ENCODE measurements around the gene WNT5A. TPM values are rescaled to one million over a fixed set of nuclear protein-coding genes. Genes with fewer than 3 reads are reported as not detected.

Gene WNT5A
- polyA plus RNA-seq, 1 experiment: 203 TPM

DNA sequence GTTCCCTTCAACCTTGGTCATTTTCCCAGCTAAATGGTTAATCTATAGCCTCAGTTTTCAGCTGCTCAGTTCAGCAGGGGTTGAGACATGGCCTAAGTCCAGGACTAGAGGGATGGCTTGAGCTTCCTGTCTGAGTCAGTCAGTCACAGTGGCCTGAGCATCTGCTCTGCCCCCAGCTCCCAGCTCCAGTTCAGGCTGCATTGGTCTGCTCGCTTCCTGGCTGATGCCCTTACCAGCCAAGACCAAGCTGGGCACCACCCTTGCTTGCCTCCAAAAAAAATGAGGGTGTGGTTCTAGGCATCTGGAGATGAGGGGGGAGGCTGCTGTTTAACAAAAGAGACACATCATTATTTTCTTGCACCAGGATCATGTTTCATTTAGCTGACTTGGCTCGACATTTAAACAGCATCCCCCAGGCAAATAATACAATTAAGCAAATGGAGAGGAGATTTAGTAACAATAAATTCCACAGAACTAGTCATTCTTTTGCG is 70.7 kb downstream of the WNT5A start:
- TF ChIP-seq, protein P1, sequence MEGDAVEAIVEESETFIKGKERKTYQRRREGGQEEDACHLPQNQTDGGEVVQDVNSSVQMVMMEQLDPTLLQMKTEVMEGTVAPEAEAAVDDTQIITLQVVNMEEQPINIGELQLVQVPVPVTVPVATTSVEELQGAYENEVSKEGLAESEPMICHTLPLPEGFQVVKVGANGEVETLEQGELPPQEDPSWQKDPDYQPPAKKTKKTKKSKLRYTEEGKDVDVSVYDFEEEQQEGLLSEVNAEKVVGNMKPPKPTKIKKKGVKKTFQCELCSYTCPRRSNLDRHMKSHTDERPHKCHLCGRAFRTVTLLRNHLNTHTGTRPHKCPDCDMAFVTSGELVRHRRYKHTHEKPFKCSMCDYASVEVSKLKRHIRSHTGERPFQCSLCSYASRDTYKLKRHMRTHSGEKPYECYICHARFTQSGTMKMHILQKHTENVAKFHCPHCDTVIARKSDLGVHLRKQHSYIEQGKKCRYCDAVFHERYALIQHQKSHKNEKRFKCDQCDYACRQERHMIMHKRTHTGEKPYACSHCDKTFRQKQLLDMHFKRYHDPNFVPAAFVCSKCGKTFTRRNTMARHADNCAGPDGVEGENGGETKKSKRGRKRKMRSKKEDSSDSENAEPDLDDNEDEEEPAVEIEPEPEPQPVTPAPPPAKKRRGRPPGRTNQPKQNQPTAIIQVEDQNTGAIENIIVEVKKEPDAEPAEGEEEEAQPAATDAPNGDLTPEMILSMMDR (IDR thresholded peaks at IDR 0.05; ENCODE audit: low read depth, low read length): no peak
- CTCF ChIA-PET: interaction anchor here (0.7 to 0.9 kb wide), 2 partner anchors 57 to 901 kb away, joined by 3 to 4 read pairs; no protein-coding TSS in a partner anchor
- H3K27ac ChIP-seq (ENCODE audit: low read depth, low read length): peak overlapping the region; percentile 65
- H3K27me3 ChIP-seq (ENCODE audit: control insufficient read depth, insufficient read depth, low read length): no peaks in the 10 kb centered on the region
- H3K4me3 ChIP-seq (ENCODE audit: low read depth, low read length): no peak overlapping the region
- POLR2A ChIA-PET: interaction anchor here (1.0 to 1.2 kb wide), 4 partner anchors 52 to 249 kb away, joined by 3 to 5 read pairs (median 4); partner anchors contain the start of gene WNT5A
- no peaks in the 10 kb centered on the region for H3K9me3 ChIP-seq (ENCODE audit: control insufficient read depth, insufficient read depth, low read length)
- DNase-seq (ENCODE audit: low read depth, low spot score): peak; percentile 74

All from AG04450 (cell line).